DND-41 (cell line): ENCODE data around the gene ETV1.

Experiments
- EZH2 ChIP-seq: IDR thresholded peaks from 3 replicates; pipeline ENCODE4 v1.6.1; 2012; ENCODE audit warnings: borderline replicate concordance, low read depth, mild to moderate bottlenecking, moderate library complexity, low read length, inconsistent platforms; ENCODE audit not compliant: severe bottlenecking
- TF ChIP-seq, protein P1 (sequence below): IDR thresholded peaks from 2 replicates; pipeline ENCODE4 v1.5.1; 2012; ENCODE audit warnings: borderline replicate concordance, low read length, moderate library complexity, mild to moderate bottlenecking; ENCODE audit not compliant: poor library complexity, severe bottlenecking; ENCODE audit errors: extremely low read depth

DNA sequence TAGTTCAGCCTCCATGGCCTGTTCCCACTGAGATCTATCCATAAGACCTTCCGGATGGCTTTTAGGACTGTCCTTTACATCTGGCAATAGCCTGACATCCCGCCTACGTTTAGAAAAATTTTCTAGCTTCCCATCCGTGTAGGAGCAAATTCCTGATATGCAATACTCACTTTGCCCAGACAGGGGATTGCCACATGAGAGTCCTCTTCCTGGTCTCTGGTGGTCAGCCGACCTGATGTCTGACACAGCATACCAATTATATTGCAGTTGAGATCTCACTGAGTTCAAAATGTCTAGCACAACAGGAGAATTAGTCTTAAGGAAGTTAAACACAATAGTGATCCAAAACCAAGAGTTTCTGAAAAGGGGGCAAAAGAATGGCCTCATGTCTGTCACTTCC, 9.4 kb upstream of the ETV1 start:
- TF ChIP-seq, protein P1, sequence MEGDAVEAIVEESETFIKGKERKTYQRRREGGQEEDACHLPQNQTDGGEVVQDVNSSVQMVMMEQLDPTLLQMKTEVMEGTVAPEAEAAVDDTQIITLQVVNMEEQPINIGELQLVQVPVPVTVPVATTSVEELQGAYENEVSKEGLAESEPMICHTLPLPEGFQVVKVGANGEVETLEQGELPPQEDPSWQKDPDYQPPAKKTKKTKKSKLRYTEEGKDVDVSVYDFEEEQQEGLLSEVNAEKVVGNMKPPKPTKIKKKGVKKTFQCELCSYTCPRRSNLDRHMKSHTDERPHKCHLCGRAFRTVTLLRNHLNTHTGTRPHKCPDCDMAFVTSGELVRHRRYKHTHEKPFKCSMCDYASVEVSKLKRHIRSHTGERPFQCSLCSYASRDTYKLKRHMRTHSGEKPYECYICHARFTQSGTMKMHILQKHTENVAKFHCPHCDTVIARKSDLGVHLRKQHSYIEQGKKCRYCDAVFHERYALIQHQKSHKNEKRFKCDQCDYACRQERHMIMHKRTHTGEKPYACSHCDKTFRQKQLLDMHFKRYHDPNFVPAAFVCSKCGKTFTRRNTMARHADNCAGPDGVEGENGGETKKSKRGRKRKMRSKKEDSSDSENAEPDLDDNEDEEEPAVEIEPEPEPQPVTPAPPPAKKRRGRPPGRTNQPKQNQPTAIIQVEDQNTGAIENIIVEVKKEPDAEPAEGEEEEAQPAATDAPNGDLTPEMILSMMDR: no peak
- no peak for TF ChIP-seq EZH2
